ENCODE results near the gene RER1.

Gene RER1

GRCh38 chr1:2407991-2408275, 16.3 kb downstream of the RER1 start:
- peaks cover 3% of the 10 kb centered on the region; the same call in 1 of the 2 replicates for H3K36me3 ChIP-seq (ENCODE audit: insufficient read depth)

GRCh38 chr1:2408456-2408855, 16.8 kb downstream of the RER1 start:
- Histone ChIP-seq H3K4me1 (ENCODE audit: low read depth, poor library complexity, severe bottlenecking) (peaks cover 13% of the 10 kb centered on the region), H3K9ac (no peak overlapping the region), H3K36me3 (ENCODE audit: insufficient read depth) (0 out of 2 replicates have a peak, but pooled peaks cover 3% of the 10 kb centered on the region), H3K27me3 (ENCODE audit: insufficient read depth, low read depth) (no peaks in the 10 kb centered on the region), H3K4me3 (IDR thresholded peaks at IDR 0.05; ENCODE audit: insufficient read depth, low read depth, low read length) (no peak overlapping the region), H3K27ac (no peak overlapping the region), H3K79me2 (ENCODE audit: insufficient read depth, low read depth) (0 out of 2 replicates have a peak, but pooled peaks cover 5% of the 10 kb centered on the region), H3K4me2 (no peak overlapping the region), H2AFZ (ENCODE audit: low read depth) (no peak overlapping the region), H4K20me1 (ENCODE audit: insufficient read depth) (no peaks in the 10 kb centered on the region)
- TF ChIP-seq CTCF (conservative IDR thresholded peaks at IDR 0.05; ENCODE audit: low read depth, low read length), result no peak

More at GRCh38 chr1:2407991-2408275, 16.3 kb downstream of the RER1 start:
- Histone ChIP-seq H3K4me2 (no peak overlapping the region), H3K4me1 (ENCODE audit: low read depth, poor library complexity, severe bottlenecking) (peaks cover 12% of the 10 kb centered on the region), H4K20me1 (ENCODE audit: insufficient read depth) (no peaks in the 10 kb centered on the region), H3K4me3 (IDR thresholded peaks at IDR 0.05; ENCODE audit: insufficient read depth, low read depth, low read length) (no peak overlapping the region), H3K9ac (no peak overlapping the region), H3K27me3 (ENCODE audit: insufficient read depth, low read depth) (no peaks in the 10 kb centered on the region), H2AFZ (ENCODE audit: low read depth) (no peak overlapping the region), H3K79me2 (ENCODE audit: insufficient read depth, low read depth) (0 out of 2 replicates have a peak, but pooled peaks cover 5% of the 10 kb centered on the region), H3K27ac (no peak overlapping the region)
- no peak for TF ChIP-seq CTCF (conservative IDR thresholded peaks at IDR 0.05; ENCODE audit: low read depth, low read length)

- TF ChIP-seq CTCF (conservative IDR thresholded peaks at IDR 0.05; ENCODE audit: low read depth, low read length), result no peak
- Histone ChIP-seq H3K9ac (no peak overlapping the region), H3K36me3 (ENCODE audit: insufficient read depth) (0 out of 2 replicates have a peak, but pooled peaks cover 2% of the 10 kb centered on the region)
Observed at GRCh38 chr1:2408859-2409276, 17.2 kb downstream of the RER1 start.

GRCh38 chr1:2409745-2410144, 18.1 kb downstream of the RER1 start:
- Histone ChIP-seq H3K36me3 (ENCODE audit: insufficient read depth) (no peaks in the 10 kb centered on the region), H3K9ac (no peak overlapping the region), H3K4me1 (ENCODE audit: low read depth, poor library complexity, severe bottlenecking) (peaks cover 25% of the 10 kb centered on the region), H3K27me3 (ENCODE audit: insufficient read depth, low read depth) (peaks cover under 1% of the 10 kb centered on the region; the same call in 1 of the 2 replicates), H3K4me3 (IDR thresholded peaks at IDR 0.05; ENCODE audit: insufficient read depth, low read depth, low read length) (no peak overlapping the region), H3K27ac (no peak overlapping the region), H2AFZ (ENCODE audit: low read depth) (no peak overlapping the region), H3K79me2 (ENCODE audit: insufficient read depth, low read depth) (0 out of 2 replicates have a peak, but pooled peaks cover 5% of the 10 kb centered on the region), H4K20me1 (ENCODE audit: insufficient read depth) (no peaks in the 10 kb centered on the region), H3K4me2 (no peak overlapping the region)
- TF ChIP-seq CTCF (conservative IDR thresholded peaks at IDR 0.05; ENCODE audit: low read depth, low read length), result no peak

More at GRCh38 chr1:2408859-2409276, 17.2 kb downstream of the RER1 start:
- H3K4me1 ChIP-seq (ENCODE audit: low read depth, poor library complexity, severe bottlenecking), result peaks cover 17% of the 10 kb centered on the region
- no peaks in the 10 kb centered on the region for H4K20me1 ChIP-seq (ENCODE audit: insufficient read depth)
- H3K4me3 ChIP-seq (IDR thresholded peaks at IDR 0.05; ENCODE audit: insufficient read depth, low read depth, low read length), result no peak overlapping the region
- 0 out of 2 replicates have a peak, but pooled peaks cover 5% of the 10 kb centered on the region for H3K79me2 ChIP-seq (ENCODE audit: insufficient read depth, low read depth)
- H2AFZ ChIP-seq (ENCODE audit: low read depth), result no peak overlapping the region
- H3K27ac ChIP-seq, result no peak overlapping the region
- H3K27me3 ChIP-seq (ENCODE audit: insufficient read depth, low read depth), result no peaks in the 10 kb centered on the region
- no peak overlapping the region for H3K4me2 ChIP-seq
